ENCODE results near the gene CD79B. TPM values are rescaled to one million over a fixed set of nuclear protein-coding genes. Genes with fewer than 3 reads are reported as not detected.

Gene CD79B
- total and polyA plus RNA-seq, 7 experiments from 2014 or later: 11.8 to 44.9 (median 28.8) TPM

DNA sequence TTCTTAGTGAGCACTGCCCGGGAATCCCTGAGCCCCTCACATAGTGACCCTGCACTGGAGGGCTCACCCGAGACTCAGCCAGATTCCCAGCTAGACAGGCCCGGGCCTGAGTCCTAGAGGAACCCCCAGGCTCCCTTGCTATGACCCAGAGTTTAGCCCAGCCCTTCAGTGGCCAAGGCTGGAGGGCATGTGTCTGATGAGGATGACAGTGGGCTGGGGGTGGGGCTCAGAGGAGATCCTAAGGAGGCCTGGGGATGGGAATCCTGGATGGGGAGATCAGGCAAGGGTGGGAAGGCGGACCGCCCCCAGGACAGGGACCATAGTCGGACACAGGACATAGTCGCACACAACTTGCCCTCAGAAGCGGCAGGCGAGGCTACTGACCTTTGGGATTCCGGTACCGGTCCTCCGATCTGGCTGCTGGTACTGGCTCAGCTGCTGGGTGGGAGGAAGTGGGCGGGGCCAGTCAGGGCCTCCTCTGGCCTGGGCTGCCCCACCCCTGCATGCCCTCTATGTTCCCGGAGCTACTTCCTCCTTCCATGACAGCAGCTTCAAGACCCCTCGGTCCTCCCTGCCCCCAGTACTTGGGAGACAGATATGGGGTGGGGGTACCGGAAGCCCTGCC lies 1.1 kb downstream of the CD79B start:
- intact Hi-C loops (cut with micrococcal nuclease): loop anchor here (5.0 kb wide), 3 partner anchors 56 to 96 kb away; no protein-coding TSS in a partner anchor
- CTCF ChIA-PET: interaction anchor here (0.8 to 3.7 kb wide), 11 partner anchors 12 to 200 kb away, joined by 3 to 20 read pairs (median 6); partner anchors contain the start of genes ERN1, GH1 and ICAM2

DNA sequence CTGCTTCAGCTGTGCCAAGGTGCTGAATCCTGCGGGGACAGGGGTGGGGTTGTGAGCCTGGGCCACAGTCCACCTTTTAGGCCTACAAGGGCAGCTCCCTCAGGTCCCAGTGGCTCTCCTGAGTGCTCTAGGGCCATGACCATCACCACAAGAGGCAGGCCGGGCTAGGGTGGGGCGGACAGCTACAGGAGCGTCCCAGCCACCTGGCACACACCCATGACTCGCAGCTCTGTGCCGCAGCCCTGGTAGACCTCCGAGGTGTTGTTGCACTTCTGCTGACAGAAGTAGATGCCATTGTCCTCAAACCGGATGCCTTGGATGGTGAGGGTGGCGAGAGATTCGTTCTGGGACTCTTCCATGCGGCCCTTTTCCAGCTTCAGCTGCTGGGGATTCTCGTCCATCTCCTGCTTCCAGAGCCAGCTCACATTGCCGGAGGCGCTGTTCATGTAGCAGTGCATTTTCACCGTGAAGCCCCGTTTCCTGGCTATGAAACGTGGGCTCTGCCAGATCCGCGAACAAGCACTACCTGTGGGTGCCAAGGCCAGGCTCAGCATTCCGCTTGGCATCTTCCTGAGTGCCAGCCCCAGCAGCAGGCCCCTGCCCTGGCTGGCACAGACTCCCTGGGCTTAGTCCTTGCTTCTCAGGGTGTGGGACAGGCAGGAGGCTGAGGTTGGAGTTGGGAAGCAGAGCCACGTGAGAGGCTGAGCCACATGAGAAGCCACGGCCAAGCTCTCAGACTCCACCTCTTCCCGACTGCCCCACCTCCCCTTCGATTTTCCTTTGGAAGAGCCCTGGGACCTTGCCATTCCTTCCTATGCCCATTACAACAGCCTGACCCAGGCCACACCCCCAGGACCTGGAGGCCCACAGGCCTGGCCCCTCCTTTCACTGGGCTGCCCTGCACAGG lies 2.0 kb downstream of the CD79B start:
- Mint-ChIP-seq H3K36me3 (peaks cover 0 to 10% (median 0%) of the 10 kb centered on the region in 5 donors), H3K27me3 (no peaks in the 10 kb centered on the region), H3K4me1 (peaks cover 11 to 28% (median 24%) of the 10 kb centered on the region in 7 donors), H3K27ac (peak overlapping the region in 7 of 9 donors; percentile 65 to 96 (median 93)), H3K9me3 (no peaks in the 10 kb centered on the region), H3K4me3 (peak overlapping the region in 8 of 10 donors; percentile 88 to 99 (median 95))
- ATAC-seq (no peak), DNase-seq (no peak)
- no peak overlapping the region for H3K4me3 ChIP-seq (ENCODE audit: low read length)
- no peaks in the 10 kb centered on the region for H3K9me3 ChIP-seq (ENCODE audit: control insufficient read depth in 2 of 3, low read length in 3 of 3)
- peaks cover 0 to 28% (median 0%) of the 10 kb centered on the region in 3 experiments for H3K36me3 ChIP-seq (ENCODE audit: control insufficient read depth in 2 of 3, insufficient read depth in 3 of 3, low read length in 3 of 3)
- POLR2A ChIA-PET: interaction anchor here (1.3 to 3.0 kb wide), 4 partner anchors 11 to 215 kb away, joined by 3 to 17 read pairs (median 10); no protein-coding TSS in a partner anchor
- H3K4me1 ChIP-seq (ENCODE audit: control insufficient read depth in 2 of 2, insufficient read depth in 2 of 2, low read length in 2 of 2): peaks cover 13 to 21% of the 10 kb centered on the region in 2 donors
- peak overlapping the region; percentile 84 for H3K27ac ChIP-seq (ENCODE audit: low read depth, low read length)
- no peaks in the 10 kb centered on the region for H3K27me3 ChIP-seq (ENCODE audit: control insufficient read depth in 2 of 2, insufficient read depth in 2 of 2, low read length in 2 of 2)
- CTCF ChIA-PET: interaction anchor here (1.1 to 3.7 kb wide), 6 partner anchors 11 to 99 kb away, joined by 5 to 20 read pairs (median 10); partner anchors contain the start of gene GH1
- intact Hi-C loops (cut with micrococcal nuclease): loop anchor here (5.0 kb wide), 3 partner anchors 57 to 97 kb away; no protein-coding TSS in a partner anchor

More for the DNA sequence above, 1.1 kb downstream of the CD79B start:
- POLR2A ChIA-PET: interaction anchor here (0.6 to 3.0 kb wide), 9 partner anchors 12 to 340 kb away, joined by 3 to 18 read pairs (median 4); partner anchors contain the start of genes GH1 and ICAM2
- Histone ChIP-seq H3K27me3 (ENCODE audit: control insufficient read depth in 2 of 2, insufficient read depth in 2 of 2, low read length in 2 of 2) (no peaks in the 10 kb centered on the region), H3K4me1 (ENCODE audit: control insufficient read depth in 2 of 2, insufficient read depth in 2 of 2, low read length in 2 of 2) (peaks cover 13 to 21% of the 10 kb centered on the region in 2 donors), H3K27ac (ENCODE audit: low read depth, low read length) (peak overlapping the region; percentile 84), H3K9me3 (ENCODE audit: control insufficient read depth in 2 of 3, low read length in 3 of 3) (no peaks in the 10 kb centered on the region), H3K36me3 (ENCODE audit: control insufficient read depth in 2 of 3, insufficient read depth in 3 of 3, low read length in 3 of 3) (peaks cover 0 to 28% (median 0%) of the 10 kb centered on the region in 3 experiments), H3K4me3 (ENCODE audit: low read length) (peak overlapping the region; percentile 85)
- ATAC-seq (peak; percentile 82), DNase-seq (peak; percentile 29 to 56 (median 48))
- H3K27me3 Mint-ChIP-seq: peaks cover 0 to 5% (median 0%) of the 10 kb centered on the region in 5 donors
- H3K4me1 Mint-ChIP-seq: peaks cover 11 to 28% (median 24%) of the 10 kb centered on the region in 7 donors
- no peaks in the 10 kb centered on the region for H3K9me3 Mint-ChIP-seq
- H3K36me3 Mint-ChIP-seq: peaks cover 0 to 10% (median 0%) of the 10 kb centered on the region in 5 donors
- peak overlapping the region; percentile 87 to 96 (median 93) for H3K27ac Mint-ChIP-seq
- H3K4me3 Mint-ChIP-seq: peak overlapping the region; percentile 88 to 99 (median 96)

DNA sequence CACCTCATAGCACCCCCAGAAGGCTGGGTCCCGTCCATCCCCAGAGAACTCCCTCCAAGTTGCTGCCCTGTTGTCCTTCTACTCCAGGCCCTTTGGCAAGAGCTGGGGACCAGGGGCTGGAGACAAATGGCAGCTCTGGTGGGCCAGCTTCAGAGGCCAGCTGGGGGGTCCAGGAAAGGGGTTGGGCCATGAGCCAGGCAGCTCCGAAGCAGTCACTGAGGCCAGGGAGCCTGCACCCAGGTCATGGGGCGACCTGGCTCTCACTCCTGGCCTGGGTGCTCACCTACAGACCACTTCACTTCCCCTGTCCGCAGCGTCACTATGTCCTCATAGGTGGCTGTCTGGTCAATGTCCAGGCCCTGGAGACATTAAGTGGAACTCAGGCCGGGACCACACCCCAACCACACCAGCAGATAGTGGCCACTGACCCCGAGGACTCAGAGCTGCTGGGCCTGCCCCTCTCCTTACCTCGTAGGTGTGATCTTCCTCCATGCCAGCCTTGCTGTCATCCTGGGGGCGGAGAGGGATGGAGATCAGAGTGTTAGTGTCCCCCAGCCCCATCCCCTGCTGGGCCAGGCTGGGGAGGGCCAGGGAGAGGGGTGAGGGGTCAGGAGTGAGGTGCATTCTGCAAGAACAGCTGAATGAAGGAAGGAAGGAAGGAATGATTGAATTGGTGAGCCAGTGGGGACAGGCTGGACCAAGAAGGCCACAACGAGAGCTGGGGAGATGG lies 3.0 kb downstream of the CD79B start:
- peaks cover 0 to 28% (median 0%) of the 10 kb centered on the region in 3 experiments for H3K36me3 ChIP-seq (ENCODE audit: control insufficient read depth in 2 of 3, insufficient read depth in 3 of 3, low read length in 3 of 3)
- POLR2A ChIA-PET: no interaction called here
- DNase-seq (no peak), ATAC-seq (no peak)
- Mint-ChIP-seq H3K27ac (peak overlapping the region in 3 of 9 donors; percentile 19 to 77 (median 49)), H3K27me3 (no peaks in the 10 kb centered on the region), H3K4me3 (peak overlapping the region in 3 of 10 donors; percentile 16 to 58 (median 40)), H3K9me3 (no peaks in the 10 kb centered on the region), H3K36me3 (peaks cover 0 to 10% (median 0%) of the 10 kb centered on the region in 5 donors), H3K4me1 (peaks cover 11 to 28% (median 24%) of the 10 kb centered on the region in 7 donors)
- H3K4me3 ChIP-seq (ENCODE audit: low read length): no peak overlapping the region
- CTCF ChIA-PET: interaction anchor here (2.2 to 3.7 kb wide), 2 partner anchors 10 to 17 kb away, joined by 7 to 20 read pairs; partner anchors contain the start of gene GH1
- H3K27ac ChIP-seq (ENCODE audit: low read depth, low read length): no peak overlapping the region
- H3K4me1 ChIP-seq (ENCODE audit: control insufficient read depth in 2 of 2, insufficient read depth in 2 of 2, low read length in 2 of 2): peaks cover 13 to 21% of the 10 kb centered on the region in 2 donors
- H3K27me3 ChIP-seq (ENCODE audit: control insufficient read depth in 2 of 2, insufficient read depth in 2 of 2, low read length in 2 of 2): no peaks in the 10 kb centered on the region
- H3K9me3 ChIP-seq (ENCODE audit: control insufficient read depth in 2 of 3, low read length in 3 of 3): no peaks in the 10 kb centered on the region
- intact Hi-C loops (cut with micrococcal nuclease): no loop called here

DNA sequence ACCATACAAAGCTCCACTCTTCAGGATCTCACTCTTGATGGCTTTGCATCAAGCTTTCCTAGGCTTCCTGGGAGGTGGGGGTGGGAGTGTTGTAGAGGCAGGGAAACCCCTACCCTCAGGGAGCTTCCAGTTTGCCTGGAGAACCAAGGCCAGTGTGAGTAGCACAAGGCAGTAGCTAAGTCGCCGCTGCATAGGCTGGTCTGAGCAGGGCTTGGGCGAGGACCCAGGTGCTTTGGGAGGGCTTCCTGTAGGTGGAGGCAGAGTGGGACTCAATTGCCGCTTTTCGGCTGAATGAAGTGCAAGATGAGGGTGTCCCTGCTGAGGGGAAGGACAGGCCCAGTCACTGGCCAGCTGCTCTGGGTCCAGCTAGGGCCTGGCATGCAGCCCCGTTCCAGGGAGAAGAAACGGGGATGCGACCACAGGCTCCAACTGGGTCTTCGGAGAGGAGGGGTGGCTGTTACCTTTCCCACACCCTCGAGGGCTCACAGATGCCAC lies 3.9 kb downstream of the CD79B start:
- Mint-ChIP-seq H3K27ac (peak overlapping the region in 1 of 9 donors; percentile 69), H3K4me3 (peak overlapping the region in 1 of 10 donors; percentile 12), H3K36me3 (peaks cover 0 to 10% (median 0%) of the 10 kb centered on the region in 5 donors), H3K9me3 (no peaks in the 10 kb centered on the region), H3K4me1 (peaks cover 11 to 26% (median 24%) of the 10 kb centered on the region in 7 donors), H3K27me3 (no peaks in the 10 kb centered on the region)
- CTCF ChIA-PET: interaction anchor here (2.2 to 3.7 kb wide), 2 partner anchors 9 to 16 kb away, joined by 7 to 20 read pairs; partner anchors contain the start of gene GH1
- Histone ChIP-seq H3K9me3 (ENCODE audit: control insufficient read depth in 2 of 3, low read length in 3 of 3) (no peaks in the 10 kb centered on the region), H3K27me3 (ENCODE audit: control insufficient read depth in 2 of 2, insufficient read depth in 2 of 2, low read length in 2 of 2) (no peaks in the 10 kb centered on the region), H3K4me3 (ENCODE audit: low read length) (no peak overlapping the region), H3K4me1 (ENCODE audit: control insufficient read depth in 2 of 2, insufficient read depth in 2 of 2, low read length in 2 of 2) (peaks cover 13 to 21% of the 10 kb centered on the region in 2 donors), H3K36me3 (ENCODE audit: control insufficient read depth in 2 of 3, insufficient read depth in 3 of 3, low read length in 3 of 3) (peaks cover 0 to 28% (median 0%) of the 10 kb centered on the region in 3 experiments), H3K27ac (ENCODE audit: low read depth, low read length) (no peak overlapping the region)
- ATAC-seq (no peak), DNase-seq (no peak)
- POLR2A ChIA-PET: no interaction called here
- intact Hi-C loops (cut with micrococcal nuclease): no loop called here

DNA sequence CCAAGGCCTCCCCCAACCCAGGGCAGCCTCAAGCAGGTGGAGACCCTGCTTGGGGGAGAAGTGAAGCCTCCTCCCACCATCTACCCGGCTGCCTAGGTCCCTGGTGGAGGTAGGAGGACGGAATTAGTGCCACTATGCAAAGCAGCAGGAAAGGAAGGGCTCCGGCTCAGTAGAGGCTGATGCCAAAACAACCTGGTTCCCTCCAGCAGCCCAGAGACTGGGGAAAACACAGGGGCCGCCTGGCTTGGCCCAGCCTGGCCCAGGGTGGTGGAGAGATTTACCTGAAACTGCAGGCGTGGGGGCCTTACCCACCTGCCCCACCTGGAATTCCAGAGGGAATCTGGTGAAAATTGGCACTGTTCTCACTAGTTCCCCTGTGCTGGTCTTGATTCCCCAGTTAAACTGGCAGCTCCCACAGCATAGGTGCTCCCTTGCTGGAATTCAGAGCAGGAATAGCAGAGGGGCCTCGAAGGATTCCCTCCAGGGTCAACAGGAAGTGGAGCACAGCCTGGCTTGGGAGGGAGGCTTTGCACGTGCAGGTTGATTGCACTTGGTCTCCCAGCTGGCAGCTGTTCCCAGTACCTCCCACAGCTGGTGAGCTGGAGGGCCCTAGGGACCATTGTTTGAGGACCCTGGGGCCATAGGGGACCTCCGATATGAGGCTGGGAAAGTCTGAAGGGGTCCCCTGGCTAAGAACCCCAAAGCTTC lies 4.5 kb downstream of the CD79B start:
- H3K4me1 Mint-ChIP-seq: peaks cover 8 to 21% (median 19%) of the 10 kb centered on the region in 7 donors
- DNase-seq: no peak
- peaks cover 0 to 28% (median 0%) of the 10 kb centered on the region in 3 experiments for H3K36me3 ChIP-seq (ENCODE audit: control insufficient read depth in 2 of 3, insufficient read depth in 3 of 3, low read length in 3 of 3)
- peaks cover 12 to 18% of the 10 kb centered on the region in 2 donors for H3K4me1 ChIP-seq (ENCODE audit: control insufficient read depth in 2 of 2, insufficient read depth in 2 of 2, low read length in 2 of 2)
- ATAC-seq: no peak
- peaks cover 0 to 10% (median 0%) of the 10 kb centered on the region in 5 donors for H3K36me3 Mint-ChIP-seq
- intact Hi-C loops (cut with micrococcal nuclease): no loop called here
- CTCF ChIA-PET: interaction anchor here (2.2 to 3.7 kb wide), 2 partner anchors 8 to 15 kb away, joined by 7 to 20 read pairs; partner anchors contain the start of gene GH1
- no peak overlapping the region for H3K4me3 ChIP-seq (ENCODE audit: low read length)
- no peaks in the 10 kb centered on the region for H3K27me3 ChIP-seq (ENCODE audit: control insufficient read depth in 2 of 2, insufficient read depth in 2 of 2, low read length in 2 of 2)
- POLR2A ChIA-PET: no interaction called here
- H3K4me3 Mint-ChIP-seq: no peak overlapping the region
- no peaks in the 10 kb centered on the region for H3K27me3 Mint-ChIP-seq
- H3K9me3 Mint-ChIP-seq: no peaks in the 10 kb centered on the region
- no peaks in the 10 kb centered on the region for H3K9me3 ChIP-seq (ENCODE audit: control insufficient read depth in 2 of 3, low read length in 3 of 3)
- no peak overlapping the region for H3K27ac ChIP-seq (ENCODE audit: low read depth, low read length)
- peak overlapping the region in 1 of 9 donors; percentile 73 for H3K27ac Mint-ChIP-seq

All from naive thymus-derived CD4-positive, alpha-beta T cell (primary cell).